Smooth muscle cell (in vitro differentiated cells): ENCODE data around the gene RXFP1. TPM values are rescaled to one million over a fixed set of nuclear protein-coding genes. Genes with fewer than 3 reads are reported as not detected.

Source experiments
- DNase-seq: peaks from one replicate; lab custom pipeline; 2025; ENCODE audit not compliant: unreplicated experiment; lab: John Stamatoyannopoulos, UW
- H2AFZ ChIP-seq: fragments of 200-600 bp; sonication (generic); 2 replicates; pipeline ENCODE4 v1.6.0; 2016; ENCODE audit warnings: antibody characterized with exemption, low read depth, mild to moderate bottlenecking
- H3F3A ChIP-seq: fragments of 200-600 bp; sonication (generic); 2 replicates; pipeline ENCODE4 v1.6.0; 2017; ENCODE audit warnings: antibody characterized with exemption, low read depth
- H3K27ac ChIP-seq: fragments of 200-600 bp; sonication (generic); 2 replicates; pipeline ENCODE4 v1.5.1; 2016; ENCODE audit warnings: low read depth, mild to moderate bottlenecking
- H3K27me3 ChIP-seq: fragments of 200-600 bp; sonication (generic); 2 replicates; pipeline ENCODE4 v1.6.1; 2016; ENCODE audit warnings: low read depth, mild to moderate bottlenecking
- H3K36me3 ChIP-seq: fragments of 200-600 bp; sonication (generic); 2 replicates; pipeline ENCODE4 v1.5.1; 2016; ENCODE audit warnings: low read depth
- H3K4me1 ChIP-seq: fragments of 200-600 bp; sonication (generic); 2 replicates; pipeline ENCODE4 v1.5.1; 2016; ENCODE audit warnings: low read depth
- H3K4me2 ChIP-seq: fragments of 200-600 bp; sonication (generic); 2 replicates; pipeline ENCODE4 v1.6.0; 2016; ENCODE audit warnings: mild to moderate bottlenecking
- H3K4me3 ChIP-seq: fragments of 200-600 bp; sonication (generic); 2 replicates; pipeline ENCODE4 v1.5.1; 2016; ENCODE audit warnings: mild to moderate bottlenecking
- H3K79me2 ChIP-seq: fragments of 200-600 bp; sonication (generic); 2 replicates; pipeline ENCODE4 v1.6.0; 2016; ENCODE audit warnings: low read depth, mild to moderate bottlenecking
- H3K9ac ChIP-seq: fragments of 200-600 bp; sonication (generic); 2 replicates; pipeline ENCODE4 v1.6.0; 2016; ENCODE audit warnings: low read depth
- H3K9me3 ChIP-seq: fragments of 200-600 bp; sonication (generic); replicated peaks from 2 replicates; pipeline ENCODE4 v1.5.1; 2016; ENCODE audit warnings: low read depth
- H4K20me1 ChIP-seq: fragments of 200-600 bp; sonication (generic); 2 replicates; pipeline ENCODE4 v1.6.0; 2016; ENCODE audit warnings: low read depth
- WGBS: methylation state at CpG from one replicate; pipeline ENCODE4 v1.1.7; 2016; ENCODE audit warnings: low lambda C conversion rate; 5-methylcytosine and 5-hydroxymethylcytosine counted together
- polyA plus RNA-seq: library from polyadenylated mRNA; unstranded; fragments of >200 nt; fragmentation: Nextera tagmentation; extraction: Ambion mirVana; gene quantifications from 2 replicates; pipeline ENCODE4 v1.2.1, GENCODE V29; 2016
- small RNA-seq: library from RNA; depleted of rRNA; stranded (forward); fragments of <200 nt; gene quantifications from one replicate; pipeline ENCODE3, GENCODE V24; 2014
- total RNA-seq: library from RNA; depleted of rRNA; stranded (reverse); fragments of >200 nt; gene quantifications from 2 replicates; pipeline ENCODE4 v1.2.3, GENCODE V29; 2014
- TF ChIP-seq, protein P1 (sequence below): fragments of 200-600 bp; sonication (generic); IDR thresholded peaks from 2 replicates; pipeline ENCODE4 v1.5.1; 2017; ENCODE audit warnings: borderline replicate concordance, mild to moderate bottlenecking, antibody characterized with exemption; ENCODE audit not compliant: insufficient read depth, poor library complexity, severe bottlenecking

Gene RXFP1
- total and polyA plus RNA-seq, 2 experiments from 2014 or later = not detected

DNA sequence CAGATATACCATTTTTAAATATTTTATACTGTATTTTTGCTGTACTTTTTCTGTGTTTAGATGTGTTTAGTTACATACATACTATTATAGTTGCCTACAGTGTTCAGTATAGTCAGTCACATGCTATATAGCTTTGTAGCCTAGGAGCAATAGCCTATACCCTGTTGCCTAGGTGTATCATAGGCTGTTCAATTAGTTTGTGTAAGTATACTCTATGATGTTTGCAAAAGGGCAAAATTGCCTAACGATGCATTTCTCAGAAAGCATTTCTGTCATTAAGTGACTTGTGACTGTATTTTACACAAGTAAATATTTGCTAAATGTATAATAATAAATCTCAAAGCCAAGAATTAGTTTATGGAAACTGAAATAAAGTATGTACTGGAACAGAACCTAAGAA is 159.9 kb downstream of the RXFP1 start:
- H3K9ac ChIP-seq = no peak overlapping the region
- H3K4me3 ChIP-seq = no peak overlapping the region
- H3K4me2 ChIP-seq = no peak overlapping the region
- no peaks in the 10 kb centered on the region for H3F3A ChIP-seq
- 94% methylated on average over 1 of the region's 1 CpG for WGBS
- TF ChIP-seq, protein P1, sequence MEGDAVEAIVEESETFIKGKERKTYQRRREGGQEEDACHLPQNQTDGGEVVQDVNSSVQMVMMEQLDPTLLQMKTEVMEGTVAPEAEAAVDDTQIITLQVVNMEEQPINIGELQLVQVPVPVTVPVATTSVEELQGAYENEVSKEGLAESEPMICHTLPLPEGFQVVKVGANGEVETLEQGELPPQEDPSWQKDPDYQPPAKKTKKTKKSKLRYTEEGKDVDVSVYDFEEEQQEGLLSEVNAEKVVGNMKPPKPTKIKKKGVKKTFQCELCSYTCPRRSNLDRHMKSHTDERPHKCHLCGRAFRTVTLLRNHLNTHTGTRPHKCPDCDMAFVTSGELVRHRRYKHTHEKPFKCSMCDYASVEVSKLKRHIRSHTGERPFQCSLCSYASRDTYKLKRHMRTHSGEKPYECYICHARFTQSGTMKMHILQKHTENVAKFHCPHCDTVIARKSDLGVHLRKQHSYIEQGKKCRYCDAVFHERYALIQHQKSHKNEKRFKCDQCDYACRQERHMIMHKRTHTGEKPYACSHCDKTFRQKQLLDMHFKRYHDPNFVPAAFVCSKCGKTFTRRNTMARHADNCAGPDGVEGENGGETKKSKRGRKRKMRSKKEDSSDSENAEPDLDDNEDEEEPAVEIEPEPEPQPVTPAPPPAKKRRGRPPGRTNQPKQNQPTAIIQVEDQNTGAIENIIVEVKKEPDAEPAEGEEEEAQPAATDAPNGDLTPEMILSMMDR = no peak
- H2AFZ ChIP-seq = no peak overlapping the region
- H3K36me3 ChIP-seq = no peaks in the 10 kb centered on the region
- H3K4me1 ChIP-seq = no peaks in the 10 kb centered on the region
- H4K20me1 ChIP-seq = no peaks in the 10 kb centered on the region
- H3K27ac ChIP-seq = no peak overlapping the region
- no peaks in the 10 kb centered on the region for H3K27me3 ChIP-seq
- no peaks in the 10 kb centered on the region for H3K9me3 ChIP-seq
- no peaks in the 10 kb centered on the region for H3K79me2 ChIP-seq
- no peak for DNase-seq

DNA sequence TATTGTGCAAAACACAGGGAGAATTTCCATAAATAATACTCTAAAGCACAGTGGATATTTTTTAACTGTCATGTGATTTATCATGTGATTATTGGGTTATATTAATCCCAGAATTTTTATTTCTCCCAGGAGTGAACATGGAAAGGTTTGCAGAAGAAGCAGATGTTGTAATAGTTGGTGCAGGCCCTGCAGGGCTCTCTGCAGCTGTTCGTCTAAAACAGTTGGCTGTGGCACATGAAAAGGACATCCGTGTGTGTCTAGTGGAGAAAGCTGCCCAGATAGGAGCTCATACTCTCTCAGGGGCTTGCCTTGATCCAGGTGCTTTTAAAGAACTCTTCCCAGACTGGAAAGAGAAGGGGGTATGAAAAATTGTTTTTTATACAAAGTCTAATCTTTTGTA is 160.4 kb downstream of the RXFP1 start:
- Histone ChIP-seq H4K20me1 (no peaks in the 10 kb centered on the region), H2AFZ (no peak overlapping the region), H3K9ac (no peak overlapping the region), H3K36me3 (no peaks in the 10 kb centered on the region), H3K9me3 (no peaks in the 10 kb centered on the region), H3K79me2 (no peaks in the 10 kb centered on the region), H3K4me3 (no peak overlapping the region), H3F3A (no peaks in the 10 kb centered on the region), H3K27me3 (no peaks in the 10 kb centered on the region), H3K4me1 (no peaks in the 10 kb centered on the region), H3K4me2 (no peak overlapping the region), H3K27ac (no peak overlapping the region)
- 93% methylated on average over 2 of the region's 2 CpGs for WGBS
- TF ChIP-seq, protein P1 = no peak
- DNase-seq = no peak

DNA sequence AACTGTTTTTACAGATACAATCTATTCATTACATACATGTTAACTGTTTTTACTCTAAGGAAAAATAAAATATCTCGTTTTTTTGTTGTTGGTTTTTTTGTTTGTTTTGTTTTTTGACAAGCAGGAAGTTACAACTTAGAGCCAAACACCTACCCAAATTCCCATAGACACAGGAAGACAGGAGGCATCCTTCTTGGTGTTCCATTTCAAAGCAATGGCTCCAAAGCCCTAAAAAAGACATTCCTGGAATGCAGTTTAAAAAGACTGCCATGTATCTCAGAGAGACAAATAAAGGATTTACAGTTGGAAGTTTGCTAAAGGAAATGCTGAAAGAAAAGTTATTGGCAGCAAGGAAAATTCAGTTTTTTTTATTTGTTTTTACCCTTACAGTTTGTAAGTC is 167.1 kb downstream of the RXFP1 start:
- Histone ChIP-seq H2AFZ (no peak overlapping the region), H4K20me1 (no peaks in the 10 kb centered on the region), H3K9me3 (no peaks in the 10 kb centered on the region), H3F3A (no peaks in the 10 kb centered on the region), H3K9ac (no peak overlapping the region), H3K4me1 (no peaks in the 10 kb centered on the region), H3K4me3 (no peak overlapping the region), H3K27ac (no peak overlapping the region), H3K79me2 (no peaks in the 10 kb centered on the region), H3K4me2 (no peak overlapping the region), H3K27me3 (no peaks in the 10 kb centered on the region), H3K36me3 (no peaks in the 10 kb centered on the region)
- WGBS = 60% methylated on average over 1 of the region's 1 CpG
- DNase-seq = no peak
- TF ChIP-seq, protein P1 = no peak

Small RNAs within 50 kb of the gene (small RNA-seq; reads per million reads assigned to genes)
- not detected for gene RF00012

Other genes with a start within 250 kb of the RXFP1 start
- gene C4orf46, start 150.0 kb downstream of the RXFP1 start, total RNA-seq = 9.8 and 11.7 TPM in 2 replicates
- gene C4orf46, start 150.0 kb downstream of the RXFP1 start, polyA plus RNA-seq = 7.1 and 8.8 TPM in 2 replicates
- gene ETFDH, start 150.4 kb downstream of the RXFP1 start, total RNA-seq = 9.6 and 18.0 TPM in 2 replicates
- gene ETFDH, start 150.4 kb downstream of the RXFP1 start, polyA plus RNA-seq = 9.0 and 11.7 TPM in 2 replicates
- gene PPID, start 201.5 kb downstream of the RXFP1 start, total RNA-seq = 32.1 and 33.2 TPM in 2 replicates
- 33.1 and 33.7 TPM in 2 replicates for gene PPID, start 201.5 kb downstream of the RXFP1 start, polyA plus RNA-seq
- gene FNIP2, start 247.1 kb downstream of the RXFP1 start, total RNA-seq = 27.6 and 36.3 TPM in 2 replicates
- gene FNIP2, start 247.1 kb downstream of the RXFP1 start, polyA plus RNA-seq = 10.4 and 11.2 TPM in 2 replicates